M059J (cell line): ENCODE results near the gene CEL. TPM values are rescaled to one million over a fixed set of nuclear protein-coding genes. Genes with fewer than 3 reads are reported as not detected.

Experiments used
- DNase-seq: peaks from one replicate; pipeline ENCODE4 v3.0.0-alpha.2; 2012; ENCODE audit warnings: low read depth
- total RNA-seq: library from RNA; depleted of rRNA; stranded (reverse); fragments of >200 nt; shearing (Covaris generic); gene quantifications from 2 replicates; pipeline ENCODE4 v1.2.3, GENCODE V29; 2014

CEL gene
- total RNA-seq, 1 experiment from 2014 or later, result 0.39 TPM

DNA sequence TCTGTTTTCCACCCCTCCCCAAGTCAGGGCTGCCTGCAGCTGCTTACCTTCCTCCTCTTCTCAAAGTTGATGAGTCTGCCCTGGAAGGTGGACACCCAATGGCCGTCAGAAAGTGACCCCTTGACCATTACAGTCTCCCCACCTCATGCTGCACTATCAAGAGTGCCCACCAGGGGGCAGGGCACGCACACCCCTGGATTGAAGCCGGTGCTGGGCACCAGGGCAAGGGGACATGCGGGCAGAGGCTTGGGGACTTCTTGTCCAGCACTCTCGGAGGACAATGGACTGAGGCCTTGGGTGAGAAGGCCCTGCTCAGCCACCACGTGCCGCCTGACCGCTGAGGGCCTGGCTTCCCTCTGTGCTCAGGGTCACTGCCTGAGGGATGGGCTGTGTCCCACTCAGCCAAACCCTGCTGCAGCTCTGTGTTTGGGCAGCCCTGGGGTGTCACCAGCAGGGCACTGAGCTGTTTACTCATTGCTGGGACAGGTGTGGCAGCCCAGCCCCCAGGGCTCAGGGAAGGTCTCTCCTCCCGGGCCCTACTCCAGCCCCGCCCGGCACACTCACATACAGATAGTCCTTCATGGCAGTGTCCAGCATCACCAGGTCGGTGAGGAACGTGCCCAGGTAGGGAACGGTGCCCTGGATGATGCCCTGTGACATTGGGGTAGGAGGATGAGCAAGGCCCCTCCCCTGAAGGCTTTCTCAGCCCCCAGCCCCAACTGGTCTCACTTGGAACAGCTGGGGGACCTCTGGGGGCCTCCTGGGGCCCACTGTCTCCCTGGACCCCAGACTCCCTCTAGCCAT lies 41.6 kb downstream of the CEL start:
- DNase-seq, result peak; percentile 60

DNA sequence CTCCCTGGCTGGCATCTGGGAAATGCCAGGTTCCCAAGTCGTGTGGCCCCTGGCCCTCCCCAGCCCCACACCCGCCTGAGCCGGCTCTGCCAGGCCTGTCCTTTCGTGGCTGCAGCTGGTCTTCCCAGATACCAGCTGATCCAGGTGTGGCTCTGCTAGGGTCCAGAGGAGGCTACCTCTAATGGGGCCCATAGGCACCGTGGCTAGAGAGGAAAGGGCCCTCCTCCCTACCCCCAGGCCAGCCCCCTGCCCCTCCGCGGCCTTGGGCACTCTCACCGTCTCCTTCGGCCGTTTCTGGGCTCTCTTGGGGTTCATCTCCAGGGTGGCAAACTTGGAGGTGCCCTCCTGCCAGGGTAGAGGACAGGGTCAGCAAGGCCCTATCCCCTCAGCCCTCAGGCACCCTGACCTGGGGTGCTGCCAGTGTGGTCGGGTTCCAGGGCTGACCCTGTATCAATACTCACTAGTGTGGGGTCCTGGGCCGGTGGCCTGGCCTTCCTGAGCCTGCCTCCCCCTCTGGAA lies 42.3 kb downstream of the CEL start:
- no peak for DNase-seq

DNA sequence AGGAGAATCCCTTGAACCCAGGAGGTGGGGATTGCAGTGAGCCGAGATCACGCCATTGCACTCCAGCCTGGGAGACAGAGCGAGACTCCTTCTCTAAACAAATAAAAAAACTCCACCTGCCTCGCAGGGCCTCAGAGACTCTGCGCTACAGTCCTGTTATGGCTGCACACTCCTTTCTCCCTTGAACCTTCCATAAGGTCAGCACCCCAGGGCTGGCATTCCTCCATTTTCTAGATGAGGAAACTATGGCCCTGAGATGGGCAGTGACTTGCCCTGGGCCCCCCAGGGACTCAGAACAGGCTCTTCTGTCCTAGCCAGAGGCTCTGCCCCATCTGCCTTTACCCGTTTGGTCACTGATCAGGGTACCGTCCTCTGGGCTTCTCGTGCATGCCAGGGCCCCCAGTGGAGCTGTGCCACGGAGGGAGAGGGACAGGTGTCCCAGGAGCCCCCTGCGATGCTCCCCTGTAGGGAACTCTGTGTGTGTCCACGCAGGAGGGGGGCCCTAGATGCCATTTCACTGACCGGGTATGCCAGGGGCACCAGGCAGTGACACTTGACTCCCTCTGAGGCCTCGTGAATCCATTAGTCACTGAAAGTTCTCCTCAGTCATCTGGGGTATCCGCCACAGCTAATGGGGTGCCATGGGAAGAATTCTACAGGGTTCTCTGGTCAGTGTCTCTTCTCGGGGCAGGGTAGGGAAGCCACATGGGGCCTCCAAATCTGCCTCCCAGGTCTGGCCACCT lies 43.1 kb downstream of the CEL start:
- no peak for DNase-seq

DNA sequence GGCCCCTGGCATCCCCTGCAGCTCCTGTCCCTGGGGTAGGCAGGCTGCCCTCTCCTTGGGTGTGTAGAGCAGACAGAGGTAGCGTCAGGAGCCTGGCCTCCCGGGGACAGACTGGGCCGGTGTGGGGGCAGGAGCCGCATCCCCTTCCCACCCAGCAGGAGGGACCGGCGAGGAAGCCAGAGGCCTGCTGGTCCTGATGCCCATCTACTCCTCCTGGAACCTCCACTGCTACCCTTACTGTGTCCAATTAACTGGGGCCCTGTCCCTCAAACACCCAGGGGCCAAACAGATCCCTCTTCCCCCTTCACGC lies 43.6 kb downstream of the CEL start:
- DNase-seq, result no peak

DNA sequence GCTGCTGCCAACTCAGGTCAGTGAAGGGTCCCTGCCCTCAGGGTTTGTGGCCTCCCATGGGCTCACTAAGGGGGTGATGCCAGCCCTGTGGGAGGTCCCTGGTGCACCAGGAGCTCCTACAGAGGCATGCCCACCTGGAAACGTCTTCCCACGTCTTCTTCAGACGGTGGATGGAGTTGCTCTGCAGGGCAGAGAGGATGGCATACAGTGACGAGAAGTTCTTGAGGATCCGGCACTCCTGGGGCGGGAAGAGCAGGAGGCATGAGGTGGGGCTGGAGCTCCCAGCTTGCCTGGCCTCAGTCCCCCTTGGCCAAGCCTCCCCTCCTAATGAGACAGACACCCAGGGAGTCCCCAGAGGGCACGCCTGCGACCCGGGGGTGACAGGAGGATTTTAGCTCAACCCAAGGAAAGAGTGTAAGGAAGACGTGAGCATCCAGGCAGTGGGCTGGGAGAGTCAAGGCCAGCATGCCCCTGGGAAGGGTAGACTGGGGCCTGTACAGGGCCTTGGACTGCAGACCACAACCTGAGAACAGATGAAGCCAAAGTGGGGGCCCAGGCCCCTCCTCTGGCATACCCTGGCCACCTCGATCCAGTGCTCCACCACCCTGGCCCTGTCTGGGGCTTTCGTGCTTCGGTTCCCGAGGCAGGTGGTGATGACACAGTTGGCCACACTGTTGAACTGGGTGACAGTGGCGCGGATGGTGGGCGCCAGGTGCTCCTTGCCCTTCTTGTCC lies 44.9 kb downstream of the CEL start:
- DNase-seq, result no peak

DNA sequence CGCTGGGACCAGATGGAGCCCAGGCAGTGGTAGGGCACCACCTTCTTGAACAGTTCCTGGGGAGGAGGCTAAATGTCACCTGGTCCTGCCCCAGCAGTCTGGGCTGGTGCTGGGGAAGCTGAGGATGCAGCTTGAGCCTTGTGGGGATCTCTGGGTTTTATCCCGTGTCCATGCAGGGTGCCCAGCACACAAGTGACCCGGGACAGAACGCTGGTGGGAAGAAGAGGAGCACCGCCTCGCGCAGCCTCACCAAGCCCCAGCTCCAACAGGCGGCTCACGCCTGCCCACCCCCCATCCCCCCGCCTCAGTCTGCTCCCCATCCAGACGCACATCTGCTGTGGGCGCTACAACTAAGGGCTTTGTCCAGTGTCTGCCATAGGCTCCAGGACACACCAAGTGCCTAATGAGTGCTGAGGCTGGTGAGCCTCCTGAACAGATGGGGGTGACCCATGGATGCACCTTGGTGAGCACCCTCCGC lies 45.5 kb downstream of the CEL start:
- DNase-seq, result no peak

DNA sequence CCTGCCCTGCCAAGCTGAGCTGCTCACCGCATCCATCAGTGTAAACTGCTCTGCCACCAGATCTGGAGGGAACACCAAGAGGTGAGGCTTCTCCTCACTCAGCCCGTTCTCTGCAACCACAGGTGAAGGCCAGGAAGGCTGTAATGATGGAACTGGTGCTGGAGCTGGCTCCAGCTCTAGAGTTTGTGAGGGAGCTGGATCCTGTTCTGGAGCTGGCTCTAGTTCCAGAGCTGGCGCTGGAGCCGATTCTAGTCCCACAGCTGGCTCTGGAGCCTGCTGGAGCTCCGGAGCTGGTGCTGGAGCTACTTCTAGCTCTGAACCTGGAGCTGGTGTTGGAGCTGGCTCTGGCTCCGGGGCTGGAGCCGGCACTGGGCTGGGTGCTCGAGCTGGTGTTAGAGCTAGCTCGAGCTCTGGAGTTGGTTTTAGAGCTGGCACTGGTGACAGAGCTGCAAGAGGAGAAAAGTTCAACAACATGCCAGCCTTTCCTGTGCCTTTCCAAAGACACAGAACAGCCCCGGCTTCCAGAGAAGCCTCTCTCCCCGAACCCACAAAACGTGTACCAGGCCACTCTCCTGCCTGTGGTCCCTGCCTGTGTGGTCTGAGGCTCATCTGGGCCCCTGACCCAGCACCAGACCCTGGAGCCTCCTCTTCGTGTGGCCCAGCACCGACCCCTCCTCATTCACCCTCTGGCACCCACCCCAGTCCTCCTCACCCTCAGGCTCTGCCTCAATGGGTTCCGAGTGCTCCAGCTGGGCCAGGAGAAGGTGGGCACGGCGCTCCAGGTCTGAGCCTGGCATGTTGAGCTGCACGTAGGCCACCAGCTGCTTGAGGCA lies 46.4 kb downstream of the CEL start:
- no peak for DNase-seq

DNA sequence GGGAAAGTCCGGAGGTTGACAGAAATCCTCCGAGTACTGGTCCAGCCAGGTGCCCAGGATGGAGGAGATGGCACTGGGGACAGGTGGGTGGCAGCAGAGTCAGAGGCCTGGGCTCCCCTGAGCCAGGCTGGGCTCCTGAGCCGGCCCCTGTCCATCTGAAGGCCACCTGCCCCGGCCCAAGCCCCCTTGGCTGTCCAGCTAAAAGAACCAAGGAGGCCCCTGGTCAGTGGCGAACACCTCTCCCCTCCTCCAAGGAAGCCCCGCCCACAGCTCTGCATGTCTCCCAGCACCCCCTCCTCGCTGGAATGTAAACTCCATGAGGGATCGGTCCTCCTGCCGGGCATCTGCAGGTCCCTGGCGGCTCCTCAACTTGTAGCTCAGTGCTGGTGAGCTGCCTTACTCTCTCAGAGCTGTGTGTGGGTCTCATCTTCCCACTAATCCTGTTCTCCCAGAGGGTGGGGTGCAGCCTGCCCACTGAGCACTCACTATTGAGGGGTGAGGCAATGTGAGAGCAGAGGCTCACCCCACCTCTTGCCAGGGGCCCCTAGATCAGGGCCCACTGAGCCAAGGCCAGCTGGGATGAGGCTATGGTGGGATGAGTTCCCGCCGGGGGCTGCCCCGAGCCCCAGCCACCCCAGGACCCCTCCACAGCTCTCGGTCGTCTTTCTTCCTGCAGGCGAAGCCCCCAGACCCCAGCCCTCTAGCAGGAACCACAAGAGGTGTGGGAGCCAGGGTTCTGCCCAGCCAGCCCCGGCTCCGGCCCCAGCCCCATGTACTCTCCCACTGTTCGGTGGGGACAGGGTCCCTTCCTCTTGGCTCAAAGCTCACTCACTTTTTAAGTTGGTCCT lies 47.2 kb downstream of the CEL start:
- no peak for DNase-seq

DNA sequence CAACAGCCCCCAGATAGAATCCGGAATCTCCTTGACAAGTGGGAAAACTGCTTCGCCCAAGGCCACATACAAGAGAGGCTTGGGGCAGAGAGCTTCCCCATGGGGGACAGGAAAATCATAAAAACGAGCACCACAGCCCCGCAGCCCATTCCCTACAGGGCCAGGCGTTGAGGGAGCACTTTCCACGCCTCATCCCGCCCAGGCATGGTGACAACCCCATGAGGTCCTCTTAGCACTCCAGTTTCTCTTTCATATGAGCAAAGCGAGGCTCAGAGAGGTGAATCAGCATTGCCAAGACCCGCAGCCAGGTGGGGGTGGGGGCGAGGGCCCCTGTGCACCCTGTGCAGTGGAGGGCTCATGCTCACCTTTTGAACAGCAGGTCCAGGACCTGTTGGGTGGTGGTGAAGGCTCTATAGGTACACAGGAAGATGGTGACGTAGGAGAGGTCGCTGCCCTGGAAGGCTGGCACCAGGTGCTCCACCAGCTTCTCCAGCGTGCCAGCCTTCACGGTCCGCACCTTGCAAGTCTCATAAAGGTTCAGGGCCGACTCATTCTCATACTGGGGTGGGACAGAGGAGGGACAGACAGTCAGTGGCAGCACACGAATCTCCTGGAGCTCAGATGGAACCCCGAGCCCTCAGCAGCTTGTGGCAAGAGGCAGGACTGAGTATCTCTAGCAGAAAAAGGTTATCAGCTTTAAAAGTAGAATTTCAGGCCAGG lies 48.3 kb downstream of the CEL start:
- no peak for DNase-seq

DNA sequence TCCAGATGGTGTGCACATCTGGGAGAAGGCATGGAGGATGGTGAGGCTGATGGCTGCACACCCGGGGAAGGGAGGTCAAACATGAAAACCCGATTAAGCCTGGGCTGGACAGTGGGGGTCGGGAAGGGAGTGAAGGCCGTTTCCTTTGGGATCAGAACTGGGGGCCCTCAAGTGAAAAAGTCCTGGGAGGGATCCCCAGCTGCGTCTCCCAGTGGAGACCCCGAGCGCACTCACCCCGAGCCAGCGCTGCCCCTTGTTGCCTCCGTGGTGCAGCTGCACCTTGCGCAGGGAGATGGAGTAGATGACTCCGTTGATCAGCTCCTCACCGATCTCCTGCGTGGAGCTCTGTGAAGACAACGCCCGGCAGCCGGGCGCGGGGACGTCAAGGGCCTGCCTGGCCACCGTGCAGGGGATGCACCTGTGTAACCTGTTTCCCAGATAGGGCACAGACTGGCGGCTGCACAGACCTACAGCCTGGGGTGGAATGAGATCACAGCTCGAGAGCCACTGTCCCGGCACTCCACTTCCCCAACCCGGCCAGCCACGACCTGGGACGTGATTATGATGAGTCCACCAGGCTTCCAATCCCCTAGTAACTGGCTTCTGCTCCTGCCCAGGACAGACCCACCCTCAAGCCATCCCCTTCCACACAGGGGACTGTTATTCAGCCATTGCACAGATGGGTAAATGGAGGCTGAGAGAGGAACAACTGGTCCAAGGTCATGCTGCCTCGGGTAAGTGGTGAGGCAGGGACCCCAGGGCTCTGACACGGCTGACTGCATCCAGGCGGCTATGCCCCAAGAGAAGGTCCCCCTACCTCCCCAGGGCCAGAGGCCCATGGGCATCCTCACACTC lies 50.3 kb downstream of the CEL start:
- no peak for DNase-seq

DNA sequence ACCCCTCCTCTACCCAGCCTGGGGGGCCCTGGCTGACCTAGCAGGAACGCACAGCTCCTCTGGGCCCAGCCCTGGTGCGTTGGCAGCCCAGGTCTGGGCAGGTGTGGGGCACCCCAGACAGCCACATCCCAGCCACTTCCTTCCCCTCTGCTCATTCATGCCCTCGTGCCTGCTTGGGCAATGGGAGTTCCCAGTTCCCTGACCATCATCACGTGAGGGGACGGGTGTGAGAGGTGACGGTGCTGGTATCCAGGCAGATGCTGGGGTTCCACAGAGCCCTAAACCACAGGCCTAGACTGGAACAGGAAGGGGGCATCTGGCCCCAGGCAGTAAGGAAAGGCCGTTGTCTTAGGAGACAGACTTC lies 50.9 kb downstream of the CEL start:
- peak; percentile 69 for DNase-seq

DNA sequence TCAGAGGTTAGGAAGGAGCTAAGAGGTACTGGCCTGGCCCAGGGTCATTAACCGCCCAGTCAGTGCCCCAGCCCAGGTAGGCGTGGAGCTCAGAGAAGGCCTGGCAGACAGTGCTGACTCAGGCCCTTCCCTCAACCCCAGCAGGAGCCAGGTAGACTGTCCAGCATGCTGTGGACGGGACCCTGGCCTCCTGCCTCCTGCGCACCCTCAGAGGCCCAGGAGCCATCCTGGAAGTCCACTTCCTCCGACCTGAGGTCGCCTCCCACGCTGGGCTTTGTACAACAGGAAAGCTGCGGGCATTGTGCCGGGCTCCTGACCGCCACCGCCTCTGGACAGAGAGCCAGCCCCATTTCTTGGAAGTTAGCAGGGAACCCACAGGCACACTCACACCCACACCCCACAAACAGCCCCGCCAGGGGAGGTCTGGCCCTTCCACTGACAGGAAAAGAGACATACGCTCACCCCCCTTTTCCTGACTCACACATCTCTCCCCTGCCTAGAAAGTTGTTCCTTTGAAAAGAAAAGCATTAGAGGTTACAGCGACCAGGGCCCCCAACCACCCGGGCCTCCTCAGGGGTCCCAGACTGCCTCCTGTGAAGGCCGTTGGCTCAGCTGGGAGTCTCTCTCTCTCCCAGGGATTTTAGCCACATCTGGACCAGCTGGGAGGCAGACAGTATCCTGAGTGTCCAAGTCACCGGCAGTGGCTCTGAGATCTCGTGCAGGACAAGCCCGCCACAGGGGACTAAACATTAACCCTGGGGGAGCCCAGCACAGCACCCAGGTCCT lies 51.6 kb downstream of the CEL start:
- peak; percentile 93 for DNase-seq

DNA sequence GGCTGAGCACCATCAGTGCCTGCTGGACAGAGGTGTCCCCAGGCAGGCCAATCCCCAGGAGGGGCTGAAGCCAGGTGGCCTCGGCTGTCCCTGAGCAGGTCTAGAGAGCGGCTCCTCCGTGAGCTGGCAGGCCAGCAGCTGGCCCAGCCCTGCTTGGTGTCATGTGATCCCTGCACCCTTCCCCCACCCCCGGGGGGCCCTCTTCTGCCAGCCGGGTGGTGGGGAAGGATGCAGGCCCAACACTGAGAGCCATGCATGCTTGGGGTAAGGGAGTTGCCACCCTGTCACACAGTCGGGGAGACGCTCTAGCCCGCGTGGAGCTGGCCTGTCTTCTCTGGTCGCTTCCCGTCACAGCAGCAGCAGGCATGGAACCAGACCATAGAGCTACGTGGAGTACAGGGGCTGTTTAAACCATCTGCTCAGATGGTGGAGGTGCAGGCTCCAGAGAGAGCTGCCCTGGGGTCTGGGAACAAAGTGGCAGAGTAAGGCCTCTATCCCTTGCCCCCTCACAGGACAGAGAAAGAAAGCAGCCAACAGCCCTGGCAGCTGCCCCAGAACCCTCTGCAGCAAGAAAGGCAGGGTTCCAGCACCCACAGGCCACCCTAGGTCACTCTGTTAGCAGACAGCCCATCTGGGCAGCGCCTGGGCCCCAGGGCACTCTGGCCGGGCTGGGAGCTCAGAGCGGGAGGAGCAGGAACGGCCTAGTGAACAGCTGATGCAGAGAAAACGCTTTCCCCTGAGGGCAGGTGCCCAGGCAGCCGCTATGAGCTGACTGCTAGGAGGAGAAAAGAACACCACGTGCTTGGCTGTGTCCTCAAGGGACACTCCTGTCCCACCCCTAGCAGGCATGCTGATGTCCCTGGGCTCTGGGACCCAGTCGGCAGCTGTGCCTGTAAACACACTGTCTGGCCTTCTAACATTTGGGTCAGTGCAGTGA lies 52.4 kb downstream of the CEL start:
- DNase-seq, result peak; percentile 92

DNA sequence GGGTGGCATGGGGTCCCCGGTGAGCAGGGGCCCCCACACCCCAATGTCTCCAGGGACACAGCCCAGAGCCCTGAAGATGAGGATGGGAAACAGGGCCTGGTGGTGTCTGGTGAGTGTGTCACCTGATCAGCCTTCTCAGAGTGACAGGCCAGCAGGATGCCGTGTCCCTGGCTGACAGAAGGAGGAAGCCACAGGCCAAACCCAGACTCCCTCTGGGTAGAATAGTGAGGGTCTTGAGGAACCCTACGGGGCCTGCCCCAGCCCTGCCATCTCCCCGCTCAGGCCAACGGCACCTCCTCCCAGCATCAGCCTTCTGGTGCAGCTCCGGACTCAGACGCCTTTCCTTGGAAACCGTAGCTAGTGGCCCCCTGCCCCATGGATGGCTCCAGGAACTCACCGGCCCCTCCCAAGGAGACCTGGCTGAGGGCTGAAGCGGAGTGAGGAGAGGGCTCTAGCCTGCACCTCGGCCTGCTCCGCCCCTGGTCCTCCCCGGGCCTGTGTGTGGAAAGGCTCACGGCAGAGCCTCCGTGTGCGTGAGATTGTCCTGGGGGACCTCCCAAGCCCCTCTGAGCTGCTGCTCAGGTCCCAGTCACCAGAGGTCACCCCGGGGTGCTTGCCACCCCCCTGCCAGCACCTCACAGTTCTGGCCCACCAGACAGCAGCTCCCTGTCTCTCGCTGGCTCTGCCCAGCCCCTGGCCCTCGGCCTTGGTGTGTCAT lies 53.3 kb downstream of the CEL start:
- no peak for DNase-seq

DNA sequence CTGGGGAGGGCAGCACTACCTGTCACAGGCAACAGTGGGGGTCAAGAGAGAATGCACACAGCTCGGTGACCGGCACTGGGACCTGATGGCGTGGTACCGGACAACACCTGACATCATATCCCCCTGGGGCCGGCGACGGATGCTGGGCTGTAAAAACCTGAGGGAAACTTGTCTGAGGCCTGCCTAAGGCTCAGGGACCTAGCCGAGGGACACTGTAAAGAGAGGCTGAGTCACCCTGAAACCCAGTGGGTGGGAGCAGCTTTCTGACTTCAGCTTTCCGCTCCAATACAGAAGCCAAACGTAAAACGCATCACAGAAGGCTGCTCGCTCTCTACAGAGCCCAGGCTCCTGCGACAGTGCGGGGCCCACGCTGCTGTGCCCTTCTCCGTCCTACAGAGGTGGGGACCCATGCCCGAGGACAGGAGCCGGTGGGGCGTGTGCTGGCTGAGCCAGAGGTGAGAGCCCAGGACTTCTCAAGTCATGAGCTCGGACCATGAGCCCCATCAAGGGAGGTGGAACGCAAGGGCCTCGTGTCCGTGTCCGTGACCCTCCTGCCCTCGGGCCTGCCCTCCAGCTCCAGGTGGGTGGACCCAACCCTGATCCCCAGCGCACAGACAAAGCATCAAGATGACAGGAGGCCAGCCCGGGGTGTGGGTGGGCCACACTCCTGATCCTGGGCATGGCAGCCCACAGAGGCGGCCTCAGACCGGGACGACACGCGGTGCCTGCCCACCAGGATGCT lies 54.0 kb downstream of the CEL start:
- DNase-seq, result peak; percentile 65
